Astrocyte (in vitro differentiated cells and primary cell): ENCODE results near the gene RAB39A. TPM values are rescaled to one million over a fixed set of nuclear protein-coding genes. Genes with fewer than 3 reads are reported as not detected.

ENCODE experiments used
- DNase-seq: peaks from one replicate; pipeline ENCODE4 v3.0.0-alpha.2; 2010; ENCODE audit warnings: low read depth
- FAIRE-seq: peaks from 2 replicates; lab custom pipeline; 2011; peaks lifted over from hg19 to GRCh38; lab: Jason Lieb, UNC
- H2AFZ ChIP-seq: 2 replicates; pipeline ENCODE4 v1.6.0; 2012; ENCODE audit warnings: low read depth, low read length, inconsistent platforms
- H3K27ac ChIP-seq: 2 replicates; pipeline ENCODE4 v1.5.1; 2011; ENCODE audit warnings: low read depth, low read length, inconsistent platforms
- H3K27me3 ChIP-seq: 2 replicates; pipeline ENCODE4 v1.6.0; 2011; ENCODE audit warnings: low read length, inconsistent platforms; ENCODE audit not compliant: insufficient read depth
- H3K36me3 ChIP-seq: 2 replicates; pipeline ENCODE4 v1.5.1; 2011; ENCODE audit warnings: low read length, inconsistent platforms; ENCODE audit not compliant: insufficient read depth
- H3K4me1 ChIP-seq: 2 replicates; pipeline ENCODE4 v1.5.1; 2011; ENCODE audit warnings: low read length, inconsistent platforms; ENCODE audit not compliant: insufficient read depth
- H3K4me2 ChIP-seq: 2 replicates; pipeline ENCODE4 v1.6.0; 2012; ENCODE audit warnings: low read length, inconsistent platforms
- H3K4me3 ChIP-seq: 2 replicates; pipeline ENCODE4 v1.5.1; 2011; ENCODE audit warnings: low read depth, mild to moderate bottlenecking, low read length, inconsistent platforms; ENCODE audit not compliant: insufficient read depth
- H3K79me2 ChIP-seq: 2 replicates; pipeline ENCODE4 v1.6.0; 2012; ENCODE audit warnings: mild to moderate bottlenecking, low read length, inconsistent platforms; ENCODE audit not compliant: insufficient read depth
- H3K9ac ChIP-seq: 2 replicates; pipeline ENCODE4 v1.6.0; 2012; ENCODE audit warnings: mild to moderate bottlenecking, low read length, inconsistent platforms
- H3K9me3 ChIP-seq: 2 replicates; pipeline ENCODE4 v1.5.1; 2012; ENCODE audit warnings: low read depth, mild to moderate bottlenecking, low read length, inconsistent platforms; ENCODE audit not compliant: insufficient read depth
- H4K20me1 ChIP-seq: 2 replicates; pipeline ENCODE4 v1.6.0; 2012; ENCODE audit warnings: low read length, inconsistent platforms; ENCODE audit not compliant: insufficient read depth
- H3K27ac Mint-ChIP-seq: one replicate; pipeline ENCODE4 v1.8.0; 2021; ENCODE audit warnings: mild to moderate bottlenecking, mixed read lengths; ENCODE audit not compliant: unreplicated experiment
- H3K27me3 Mint-ChIP-seq: one replicate; pipeline ENCODE4 v1.8.0; 2021; ENCODE audit warnings: low read depth, mixed read lengths; ENCODE audit not compliant: unreplicated experiment
- H3K36me3 Mint-ChIP-seq: one replicate; pipeline ENCODE4 v1.8.0; 2021; ENCODE audit warnings: low read depth, mixed read lengths; ENCODE audit not compliant: unreplicated experiment
- H3K4me1 Mint-ChIP-seq: one replicate; pipeline ENCODE4 v1.8.0; 2021; ENCODE audit warnings: low read depth, mixed read lengths; ENCODE audit not compliant: unreplicated experiment
- H3K4me3 Mint-ChIP-seq: one replicate; pipeline ENCODE4 v1.8.0; 2021; ENCODE audit warnings: mild to moderate bottlenecking, moderate library complexity, mixed read lengths; ENCODE audit not compliant: unreplicated experiment
- H3K9me3 Mint-ChIP-seq: one replicate; pipeline ENCODE4 v1.8.0; 2021; ENCODE audit warnings: mild to moderate bottlenecking, mixed read lengths; ENCODE audit not compliant: unreplicated experiment
- EZH2 ChIP-seq: IDR thresholded peaks from 2 replicates; pipeline ENCODE4 v1.6.1; 2012; ENCODE audit warnings: mild to moderate bottlenecking, low read length, inconsistent platforms; ENCODE audit not compliant: insufficient read depth
- total RNA-seq: library from RNA; stranded (reverse); gene quantifications from 2 replicates; pipeline ENCODE4 v1.2.1, GENCODE V29; 2021
- TF ChIP-seq, protein P1 (sequence below): IDR thresholded peaks from 2 replicates; pipeline ENCODE4 v1.5.1; 2011; ENCODE audit warnings: low read depth, mild to moderate bottlenecking, inconsistent platforms, low read length, moderate library complexity; ENCODE audit not compliant: insufficient read depth

RAB39A gene
- total RNA-seq, 1 donor from 2014 or later, result 1.5 TPM

DNA sequence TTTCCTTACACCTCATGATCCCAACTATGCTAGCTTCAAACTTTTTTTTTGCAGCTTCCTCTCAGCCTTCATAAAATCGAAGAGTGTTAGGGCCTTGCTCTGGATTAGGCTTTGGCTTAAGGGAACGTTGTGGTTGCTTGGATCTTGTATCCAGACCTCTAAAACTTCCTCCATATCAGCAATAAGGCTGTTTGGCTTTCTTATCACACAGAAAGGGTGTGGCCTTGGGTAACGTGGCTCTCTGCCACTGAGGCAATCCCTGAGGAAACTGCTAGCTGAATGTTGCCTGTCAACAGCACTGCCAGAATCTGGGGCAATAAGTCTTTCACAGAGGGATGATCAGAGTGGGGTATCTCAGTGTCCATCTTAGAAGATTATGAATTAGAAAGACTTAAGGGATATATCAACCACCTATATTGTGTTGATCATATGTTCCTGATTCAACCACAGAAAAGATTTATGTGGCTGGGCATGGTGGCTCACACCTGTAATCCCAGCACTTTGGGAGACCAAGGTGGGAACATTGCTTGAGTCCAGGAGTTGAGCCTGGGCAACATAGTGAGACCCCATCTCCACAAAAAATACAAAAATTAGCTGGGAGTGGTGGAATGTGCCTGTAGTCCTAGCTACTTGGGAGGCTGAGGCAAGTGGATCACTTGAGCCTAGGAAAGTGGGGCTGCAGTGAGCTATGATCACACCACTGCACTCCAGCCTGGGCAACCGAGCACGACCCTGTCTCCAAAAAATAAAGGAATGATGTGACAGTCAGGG, 67.9 kb downstream of the RAB39A start:
- H3K27me3 ChIP-seq, result no peaks in the 10 kb centered on the region
- FAIRE-seq (no peak), DNase-seq (no peak)
- Mint-ChIP-seq H3K9me3 (no peaks in the 10 kb centered on the region), H3K4me1 (no peaks in the 10 kb centered on the region), H3K27ac (no peak overlapping the region), H3K4me3 (no peak overlapping the region), H3K27me3 (no peaks in the 10 kb centered on the region), H3K36me3 (no peaks in the 10 kb centered on the region)
- no peak overlapping the region for H3K27ac ChIP-seq
- H3K4me1 ChIP-seq, result no peaks in the 10 kb centered on the region
- H3K4me2 ChIP-seq, result no peak overlapping the region
- no peak overlapping the region for H3K4me3 ChIP-seq
- H4K20me1 ChIP-seq, result no peaks in the 10 kb centered on the region
- no peak overlapping the region for H2AFZ ChIP-seq
- TF ChIP-seq, protein P1, sequence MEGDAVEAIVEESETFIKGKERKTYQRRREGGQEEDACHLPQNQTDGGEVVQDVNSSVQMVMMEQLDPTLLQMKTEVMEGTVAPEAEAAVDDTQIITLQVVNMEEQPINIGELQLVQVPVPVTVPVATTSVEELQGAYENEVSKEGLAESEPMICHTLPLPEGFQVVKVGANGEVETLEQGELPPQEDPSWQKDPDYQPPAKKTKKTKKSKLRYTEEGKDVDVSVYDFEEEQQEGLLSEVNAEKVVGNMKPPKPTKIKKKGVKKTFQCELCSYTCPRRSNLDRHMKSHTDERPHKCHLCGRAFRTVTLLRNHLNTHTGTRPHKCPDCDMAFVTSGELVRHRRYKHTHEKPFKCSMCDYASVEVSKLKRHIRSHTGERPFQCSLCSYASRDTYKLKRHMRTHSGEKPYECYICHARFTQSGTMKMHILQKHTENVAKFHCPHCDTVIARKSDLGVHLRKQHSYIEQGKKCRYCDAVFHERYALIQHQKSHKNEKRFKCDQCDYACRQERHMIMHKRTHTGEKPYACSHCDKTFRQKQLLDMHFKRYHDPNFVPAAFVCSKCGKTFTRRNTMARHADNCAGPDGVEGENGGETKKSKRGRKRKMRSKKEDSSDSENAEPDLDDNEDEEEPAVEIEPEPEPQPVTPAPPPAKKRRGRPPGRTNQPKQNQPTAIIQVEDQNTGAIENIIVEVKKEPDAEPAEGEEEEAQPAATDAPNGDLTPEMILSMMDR, result no peak
- TF ChIP-seq EZH2, result no peak
- H3K36me3 ChIP-seq, result no peaks in the 10 kb centered on the region
- H3K9me3 ChIP-seq, result no peaks in the 10 kb centered on the region
- H3K9ac ChIP-seq, result no peak overlapping the region
- H3K79me2 ChIP-seq, result no peaks in the 10 kb centered on the region

DNA sequence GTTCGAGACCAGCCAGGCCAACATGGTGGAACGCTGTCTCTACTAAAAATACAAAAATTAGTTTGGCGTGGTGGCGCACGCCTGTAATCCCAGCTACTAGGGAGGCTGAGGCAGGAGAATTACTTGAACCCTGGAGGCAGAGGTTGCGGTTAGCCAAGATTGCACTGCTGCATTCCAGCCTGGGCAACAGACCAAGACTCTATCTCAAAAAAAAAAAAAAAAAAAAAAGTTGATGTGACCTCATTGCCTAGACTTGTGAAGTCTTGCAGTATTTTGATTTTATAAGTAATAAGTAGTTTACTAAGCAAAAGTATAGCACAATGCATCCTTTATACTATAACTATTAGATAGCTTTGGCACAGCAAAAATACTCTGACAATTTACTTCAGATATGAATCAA, 70.5 kb downstream of the RAB39A start:
- Histone ChIP-seq H3K9ac (no peak overlapping the region), H3K27ac (no peak overlapping the region), H3K9me3 (no peaks in the 10 kb centered on the region), H3K79me2 (no peaks in the 10 kb centered on the region), H3K36me3 (no peaks in the 10 kb centered on the region), H3K4me1 (no peaks in the 10 kb centered on the region), H3K4me2 (no peak overlapping the region), H3K4me3 (no peak overlapping the region), H2AFZ (no peak overlapping the region), H3K27me3 (no peaks in the 10 kb centered on the region), H4K20me1 (no peaks in the 10 kb centered on the region)
- no peak for FAIRE-seq
- no peak for DNase-seq
- TF ChIP-seq, protein P1, result no peak
- TF ChIP-seq EZH2, result no peak
- H3K36me3 Mint-ChIP-seq, result no peaks in the 10 kb centered on the region
- no peak overlapping the region for H3K4me3 Mint-ChIP-seq
- no peaks in the 10 kb centered on the region for H3K9me3 Mint-ChIP-seq
- no peak overlapping the region for H3K27ac Mint-ChIP-seq
- H3K27me3 Mint-ChIP-seq, result peaks cover 3% of the 10 kb centered on the region
- H3K4me1 Mint-ChIP-seq, result no peaks in the 10 kb centered on the region
